Stimulated activated CD4-positive, alpha-beta T cell treated with anti-CD3 and anti-CD28 coated beads, Interleukin-2, amount 100 ng/mL, for 24 hours (primary cell): ENCODE data around the gene ICOSLG.
"Not testable (repeated sequence)": the region's sequence is repeated elsewhere in the genome, so short reads cannot be mapped to it uniquely, and the experiment has no call there.

ENCODE experiments used
- DNase-seq, 2 donors: peaks; one replicate each; pipeline ENCODE4 v3.0.0-alpha.2; 2020

ICOSLG gene

GRCh38 chr21:44220674-44221073 is 20.1 kb downstream of the ICOSLG start:
- DNase-seq: not testable (repeated sequence)

- not testable (repeated sequence) for DNase-seq
Measured at GRCh38 chr21:44218461-44218860, 22.3 kb downstream of the ICOSLG start.

- DNase-seq: not testable (repeated sequence)
Measured at GRCh38 chr21:44211978-44212377, 28.8 kb downstream of the ICOSLG start.

- DNase-seq: not testable (repeated sequence)
Measured at GRCh38 chr21:44211574-44211973, 29.2 kb downstream of the ICOSLG start.

GRCh38 chr21:44207860-44208646 is 32.7 kb downstream of the ICOSLG start:
- DNase-seq: not testable (repeated sequence)

- not testable (repeated sequence) for DNase-seq
Measured at GRCh38 chr21:44206698-44207676, 33.8 kb downstream of the ICOSLG start.

- not testable (repeated sequence) for DNase-seq
Measured at GRCh38 chr21:44206187-44206586, 34.6 kb downstream of the ICOSLG start.

GRCh38 chr21:44202590-44203299 is 38.0 kb downstream of the ICOSLG start:
- not testable (repeated sequence) for DNase-seq

GRCh38 chr21:44199997-44200396 is 40.7 kb downstream of the ICOSLG start:
- not testable (repeated sequence) for DNase-seq

GRCh38 chr21:44199448-44199847 is 41.3 kb downstream of the ICOSLG start:
- DNase-seq: no peak

- not testable (repeated sequence) for DNase-seq
Measured at GRCh38 chr21:44197156-44197516, 43.6 kb downstream of the ICOSLG start.

- DNase-seq: peak; percentile 62 to 70
Measured at GRCh38 chr21:44196212-44197155, 44.3 kb downstream of the ICOSLG start.

GRCh38 chr21:44194888-44195287 is 45.9 kb downstream of the ICOSLG start:
- not testable (repeated sequence) for DNase-seq

GRCh38 chr21:44194451-44194850 is 46.3 kb downstream of the ICOSLG start:
- DNase-seq: not testable (repeated sequence)

GRCh38 chr21:44193108-44193507 is 47.6 kb downstream of the ICOSLG start:
- not testable (repeated sequence) for DNase-seq

GRCh38 chr21:44190349-44191271 is 50.1 kb downstream of the ICOSLG start:
- not testable (repeated sequence) for DNase-seq

GRCh38 chr21:44184862-44185261 is 55.9 kb downstream of the ICOSLG start:
- DNase-seq: not testable (repeated sequence)

GRCh38 chr21:44182202-44182601 is 58.5 kb downstream of the ICOSLG start:
- not testable (repeated sequence) for DNase-seq

GRCh38 chr21:44181506-44181905 is 59.2 kb downstream of the ICOSLG start:
- not testable (repeated sequence) for DNase-seq

GRCh38 chr21:44176127-44176526 is 64.6 kb downstream of the ICOSLG start:
- not testable (repeated sequence) for DNase-seq
